H9 (cell line): ENCODE data around the gene PYGO2. TPM values are rescaled to one million over a fixed set of nuclear protein-coding genes. Genes with fewer than 3 reads are reported as not detected.
"Not testable (repeated sequence)": the region's sequence is repeated elsewhere in the genome, so short reads cannot be mapped to it uniquely, and the experiment has no call there.

Experiments
- DNase-seq: peaks from one replicate; pipeline ENCODE4 v3.0.0-alpha.2; 2017
- H2AFZ ChIP-seq: one replicate; pipeline ENCODE4 v1.6.1; 2013; ENCODE audit warnings: mild to moderate bottlenecking, low read length, control low read depth, moderate library complexity
- H2AK5ac ChIP-seq: 2 replicates; pipeline ENCODE4 v1.6.1; 2013; ENCODE audit warnings: low read length, control low read depth, mixed read lengths; ENCODE audit not compliant: insufficient read length
- H2BK120ac ChIP-seq: one replicate; pipeline ENCODE4 v1.6.1; 2013; ENCODE audit warnings: low read depth, mild to moderate bottlenecking, low read length, control low read depth, inconsistent platforms; ENCODE audit not compliant: poor library complexity, severe bottlenecking
- H2BK12ac ChIP-seq: 2 replicates; pipeline ENCODE4 v1.6.1; 2013; ENCODE audit warnings: low read length, control low read depth, mixed read lengths, low read depth; ENCODE audit not compliant: insufficient read length
- H2BK15ac ChIP-seq: 2 replicates; pipeline ENCODE4 v1.6.1; 2013; ENCODE audit warnings: low read depth, low read length, control low read depth
- H2BK20ac ChIP-seq: one replicate; pipeline ENCODE4 v1.6.1; 2013; ENCODE audit warnings: low read depth, mild to moderate bottlenecking, low read length, control low read depth, inconsistent platforms; ENCODE audit not compliant: poor library complexity, severe bottlenecking
- H2BK5ac ChIP-seq: 2 replicates; pipeline ENCODE4 v1.6.1; 2013; ENCODE audit warnings: low read length, control low read depth, mixed read lengths; ENCODE audit not compliant: insufficient read length
- H3K14ac ChIP-seq: 2 replicates; pipeline ENCODE4 v1.6.1; 2013; ENCODE audit warnings: low read length, control low read depth; ENCODE audit not compliant: insufficient read depth
- H3K18ac ChIP-seq: 2 replicates; pipeline ENCODE4 v1.6.1; 2013; ENCODE audit warnings: low read depth, mild to moderate bottlenecking, mixed read lengths, low read length, control low read depth; ENCODE audit not compliant: insufficient read length
- H3K23ac ChIP-seq: 2 replicates; pipeline ENCODE4 v1.6.1; 2013; ENCODE audit warnings: low read length, control low read depth, mixed read lengths, low read depth; ENCODE audit not compliant: insufficient read length
- H3K23me2 ChIP-seq: 2 replicates; pipeline ENCODE4 v1.6.1; 2013; ENCODE audit warnings: low read depth, mild to moderate bottlenecking, mixed read lengths, low read length, control low read depth; ENCODE audit not compliant: insufficient read length, poor library complexity, severe bottlenecking
- H3K27ac ChIP-seq: 2 replicates; pipeline ENCODE4 v1.5.1; 2013; ENCODE audit warnings: low read length, control low read depth, mixed read lengths, low read depth; ENCODE audit not compliant: insufficient read length
- H3K27me3 ChIP-seq: 2 replicates; pipeline ENCODE4 v1.6.1; 2013; ENCODE audit warnings: low read length, control low read depth, inconsistent platforms; ENCODE audit not compliant: insufficient read depth
- H3K4ac ChIP-seq: 2 replicates; pipeline ENCODE4 v1.6.1; 2013; ENCODE audit warnings: low read depth, mild to moderate bottlenecking, control low read depth, inconsistent platforms, low read length, moderate library complexity
- H3K4me1 ChIP-seq: 2 replicates; pipeline ENCODE4 v1.6.1; 2013; ENCODE audit warnings: low read length, control low read depth, inconsistent platforms; ENCODE audit not compliant: insufficient read depth
- H3K4me2 ChIP-seq: 2 replicates; pipeline ENCODE4 v1.6.1; 2013; ENCODE audit warnings: low read length, control low read depth, mixed read lengths; ENCODE audit not compliant: insufficient read length, insufficient read depth
- H3K56ac ChIP-seq: 2 replicates; pipeline ENCODE4 v1.6.1; 2013; ENCODE audit warnings: low read depth, mild to moderate bottlenecking, mixed read lengths, low read length, control low read depth; ENCODE audit not compliant: insufficient read length
- H3K79me1 ChIP-seq: 2 replicates; pipeline ENCODE4 v1.6.1; 2013; ENCODE audit warnings: low read depth, mild to moderate bottlenecking, moderate library complexity, low read length, control low read depth, inconsistent platforms; ENCODE audit not compliant: insufficient read depth, poor library complexity, severe bottlenecking
- H3K79me2 ChIP-seq: 2 replicates; pipeline ENCODE4 v1.6.1; 2013; ENCODE audit warnings: low read length, control low read depth, inconsistent platforms; ENCODE audit not compliant: insufficient read depth
- H3K9ac ChIP-seq: 2 replicates; pipeline ENCODE4 v1.6.1; 2013; ENCODE audit warnings: low read length, control low read depth, mixed read lengths; ENCODE audit not compliant: insufficient read length; ENCODE audit errors: extremely low read depth
- H3K9me3 ChIP-seq: one replicate; pipeline ENCODE4 v1.6.1; 2013; ENCODE audit warnings: low read depth, low read length, inconsistent platforms; ENCODE audit not compliant: control insufficient read depth
- H3T11ph ChIP-seq: one replicate; pipeline ENCODE4 v1.6.1; 2013; ENCODE audit warnings: mild to moderate bottlenecking, low read length, control low read depth, inconsistent platforms
- H4K20me1 ChIP-seq: one replicate; pipeline ENCODE4 v1.6.1; 2013; ENCODE audit not compliant: control insufficient read depth, insufficient read length, insufficient read depth
- H4K5ac ChIP-seq: 2 replicates; pipeline ENCODE4 v1.6.1; 2013; ENCODE audit warnings: low read depth, mild to moderate bottlenecking, mixed read lengths, low read length, control low read depth; ENCODE audit not compliant: insufficient read length
- H4K8ac ChIP-seq: replicated peaks from 2 replicates; pipeline ENCODE4 v1.6.1; 2013; ENCODE audit warnings: low read length, control low read depth, mixed read lengths, low read depth; ENCODE audit not compliant: insufficient read length
- H4K91ac ChIP-seq: 2 replicates; pipeline ENCODE4 v1.6.1; 2013; ENCODE audit warnings: low read depth, mild to moderate bottlenecking, moderate library complexity, mixed read lengths, low read length, control low read depth; ENCODE audit not compliant: insufficient read length
- H3K27ac Mint-ChIP-seq, 3 experiments: 2 replicates in 2 of 3; 3 replicates in 1 of 3; pipeline ENCODE4 v1.8.0; 2020 to 2021; ENCODE audit warnings: mixed read lengths in 3 of 3, mild to moderate bottlenecking in 1 of 3, moderate library complexity in 1 of 3
- H3K27me3 Mint-ChIP-seq: 2 replicates; pipeline ENCODE4 v1.8.0; 2021; ENCODE audit warnings: low read depth, mild to moderate bottlenecking, moderate library complexity, mixed read lengths
- H3K36me3 Mint-ChIP-seq, 3 experiments: 2 replicates in 2 of 3; 3 replicates in 1 of 3; pipeline ENCODE4 v1.8.0; 2020 to 2021; ENCODE audit warnings: low read depth in 3 of 3, mixed read lengths in 3 of 3; ENCODE audit not compliant: insufficient read depth in 1 of 3
- H3K4me1 Mint-ChIP-seq, 2 experiments: 2 replicates each; pipeline ENCODE4 v1.8.0; 2020; ENCODE audit warnings: mixed read lengths in 2 of 2
- H3K4me3 Mint-ChIP-seq, 2 experiments: 2 replicates in 1 of 2; 3 replicates in 1 of 2; pipeline ENCODE4 v1.8.0; 2020 to 2021; ENCODE audit warnings: mild to moderate bottlenecking in 2 of 2, mixed read lengths in 2 of 2, moderate library complexity in 1 of 2
- H3K9me3 Mint-ChIP-seq, 2 experiments: 2 replicates in 1 of 2; 3 replicates in 1 of 2; pipeline ENCODE4 v1.8.0; 2020; ENCODE audit warnings: mild to moderate bottlenecking in 2 of 2, mixed read lengths in 2 of 2, moderate library complexity in 1 of 2
- WGBS: extraction: QIAGEN DNeasy Blood & Tissue Kit; methylation state at CpG from one replicate; pipeline ENCODE4 v1.1.7; 2013; ENCODE audit warnings: missing lambda C conversion rate, low lambda C conversion rate, mixed read lengths; ENCODE audit not compliant: insufficient read length; ENCODE audit errors: extremely low coverage; 5-methylcytosine and 5-hydroxymethylcytosine counted together
- total RNA-seq: library from RNA; stranded (reverse); gene quantifications from 2 replicates; pipeline ENCODE4 v1.2.1, GENCODE V29; 2021
- TF ChIP-seq, protein P1 (sequence below): fragments of 200-600 bp; sonication (generic); conservative IDR thresholded peaks from 3 replicates; pipeline ENCODE4 v1.8.0; 2021; ENCODE audit warnings: antibody characterized with exemption, mild to moderate bottlenecking

The PYGO2 gene
- total RNA-seq, 1 experiment from 2014 or later: 38.7 TPM

DNA sequence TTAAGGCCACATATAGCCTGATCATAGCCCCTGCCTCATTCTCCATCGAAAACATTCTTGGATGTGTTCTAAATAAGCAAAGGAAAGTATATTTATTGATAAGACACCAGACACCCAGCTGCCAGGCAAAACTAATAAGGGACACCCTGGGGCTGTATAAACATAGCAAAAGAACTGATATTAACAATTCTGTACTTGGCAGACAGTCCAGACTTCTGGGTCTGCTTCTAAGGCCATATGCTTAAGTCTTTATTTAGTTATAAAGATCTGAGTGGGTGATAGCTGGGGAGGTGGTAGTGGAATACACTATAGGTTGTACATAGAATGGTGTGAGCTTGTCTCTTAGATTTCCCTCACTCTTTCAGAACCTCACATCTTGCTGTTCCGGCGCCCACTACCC is 16.8 kb upstream of the PYGO2 start:
- no peak overlapping the region for H4K8ac ChIP-seq
- Mint-ChIP-seq H3K4me1 (peaks cover 2 to 6% of the 10 kb centered on the region in 2 experiments; a peak in 2 of 4 replicates), H3K27ac (no peak overlapping the region), H3K9me3 (no peaks in the 10 kb centered on the region), H3K36me3 (peaks cover 27 to 47% (median 44%) of the 10 kb centered on the region in 3 experiments), H3K27me3 (no peaks in the 10 kb centered on the region), H3K4me3 (no peak overlapping the region)
- no peak overlapping the region for H4K91ac ChIP-seq
- H4K5ac ChIP-seq: no peak overlapping the region
- H3K79me1 ChIP-seq: no peaks in the 10 kb centered on the region
- no peaks in the 10 kb centered on the region for H3K9me3 ChIP-seq
- peaks cover 12% of the 10 kb centered on the region for H3K23me2 ChIP-seq
- no peak overlapping the region for H3K27ac ChIP-seq
- no peak for DNase-seq
- no peak overlapping the region for H3K56ac ChIP-seq
- H3K4me1 ChIP-seq: no peaks in the 10 kb centered on the region
- H2BK12ac ChIP-seq: no peak overlapping the region
- TF ChIP-seq, protein P1, sequence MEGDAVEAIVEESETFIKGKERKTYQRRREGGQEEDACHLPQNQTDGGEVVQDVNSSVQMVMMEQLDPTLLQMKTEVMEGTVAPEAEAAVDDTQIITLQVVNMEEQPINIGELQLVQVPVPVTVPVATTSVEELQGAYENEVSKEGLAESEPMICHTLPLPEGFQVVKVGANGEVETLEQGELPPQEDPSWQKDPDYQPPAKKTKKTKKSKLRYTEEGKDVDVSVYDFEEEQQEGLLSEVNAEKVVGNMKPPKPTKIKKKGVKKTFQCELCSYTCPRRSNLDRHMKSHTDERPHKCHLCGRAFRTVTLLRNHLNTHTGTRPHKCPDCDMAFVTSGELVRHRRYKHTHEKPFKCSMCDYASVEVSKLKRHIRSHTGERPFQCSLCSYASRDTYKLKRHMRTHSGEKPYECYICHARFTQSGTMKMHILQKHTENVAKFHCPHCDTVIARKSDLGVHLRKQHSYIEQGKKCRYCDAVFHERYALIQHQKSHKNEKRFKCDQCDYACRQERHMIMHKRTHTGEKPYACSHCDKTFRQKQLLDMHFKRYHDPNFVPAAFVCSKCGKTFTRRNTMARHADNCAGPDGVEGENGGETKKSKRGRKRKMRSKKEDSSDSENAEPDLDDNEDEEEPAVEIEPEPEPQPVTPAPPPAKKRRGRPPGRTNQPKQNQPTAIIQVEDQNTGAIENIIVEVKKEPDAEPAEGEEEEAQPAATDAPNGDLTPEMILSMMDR: no peak
- H3K4me2 ChIP-seq: no peak overlapping the region
- H3K4ac ChIP-seq: no peak overlapping the region
- H2BK20ac ChIP-seq: no peak overlapping the region
- peaks cover 24% of the 10 kb centered on the region for H3K79me2 ChIP-seq
- no peak overlapping the region for H3K23ac ChIP-seq
- WGBS: no CpG with 5 or more reads among the region's 3 CpGs
- no peak overlapping the region for H3T11ph ChIP-seq
- no peak overlapping the region for H2BK15ac ChIP-seq
- no peak overlapping the region for H3K14ac ChIP-seq
- H3K27me3 ChIP-seq: no peaks in the 10 kb centered on the region
- H3K18ac ChIP-seq: no peak overlapping the region
- H2BK120ac ChIP-seq: no peak overlapping the region
- no peak overlapping the region for H2AK5ac ChIP-seq
- no peaks in the 10 kb centered on the region for H4K20me1 ChIP-seq
- no peak overlapping the region for H3K9ac ChIP-seq
- H2AFZ ChIP-seq: no peak overlapping the region
- H2BK5ac ChIP-seq: no peak overlapping the region

DNA sequence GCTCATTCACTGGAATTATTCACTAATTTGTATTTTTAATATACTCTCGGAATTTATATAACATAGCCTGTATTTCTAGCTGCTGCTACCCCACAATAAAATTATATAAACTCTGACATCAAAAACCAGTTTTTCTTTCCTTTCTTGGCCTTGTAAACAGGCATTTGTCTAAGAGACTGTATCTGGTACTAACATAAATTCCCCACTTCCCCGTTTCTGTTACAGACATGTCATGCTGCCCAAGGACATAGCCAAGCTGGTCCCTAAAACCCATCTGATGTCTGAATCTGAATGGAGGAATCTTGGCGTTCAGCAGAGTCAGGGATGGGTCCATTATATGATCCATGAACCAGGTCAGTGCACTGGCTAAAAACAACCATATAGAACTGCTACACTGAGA is 16.2 kb upstream of the PYGO2 start:
- H2BK12ac ChIP-seq, H2BK15ac ChIP-seq, H3K18ac ChIP-seq, H4K91ac ChIP-seq, H2BK120ac ChIP-seq, H3K27ac ChIP-seq, H3K4me1 ChIP-seq, H3K27me3 ChIP-seq, H3K14ac ChIP-seq, H3K27me3 Mint-ChIP-seq, H3K23ac ChIP-seq, H3K9me3 ChIP-seq, H3K4ac ChIP-seq, H3K56ac ChIP-seq, H2BK5ac ChIP-seq, H4K8ac ChIP-seq, H4K20me1 ChIP-seq, H2AK5ac ChIP-seq, H3K9me3 Mint-ChIP-seq, H3K4me1 Mint-ChIP-seq, H3K9ac ChIP-seq, DNase-seq, H2BK20ac ChIP-seq, H3K79me1 ChIP-seq, H2AFZ ChIP-seq, H4K5ac ChIP-seq, H3T11ph ChIP-seq, H3K4me2 ChIP-seq: not testable (repeated sequence)
- H3K27ac Mint-ChIP-seq: peak overlapping the region in 1 of 3 experiments; percentile 70; a peak in 3 of 7 replicates
- H3K4me3 Mint-ChIP-seq: peak overlapping the region in 1 of 2 experiments; percentile 17; a peak in 2 of 5 replicates
- peaks cover 15% of the 10 kb centered on the region for H3K23me2 ChIP-seq
- peaks cover 27 to 47% (median 44%) of the 10 kb centered on the region in 3 experiments for H3K36me3 Mint-ChIP-seq
- peaks cover 24% of the 10 kb centered on the region for H3K79me2 ChIP-seq
- WGBS: no CpG with 5 or more reads among the region's 3 CpGs
